HG03095 (cell line): ENCODE results near the gene YPEL2.
"Not testable (repeated sequence)": the region's sequence is repeated elsewhere in the genome, so short reads cannot be mapped to it uniquely, and the experiment has no call there.

Experiments
- ATAC-seq: cut with Tn5 transposase; IDR thresholded peaks from one replicate; pipeline ENCODE4 v1.9.1; 2021; ENCODE audit warnings: moderate library complexity; ENCODE audit not compliant: unreplicated experiment

The YPEL2 gene

GRCh38 chr17:59404471-59404870, 73.0 kb downstream of the YPEL2 start:
- ATAC-seq: no peak

GRCh38 chr17:59405944-59406705, 74.7 kb downstream of the YPEL2 start:
- no peak for ATAC-seq

DNA sequence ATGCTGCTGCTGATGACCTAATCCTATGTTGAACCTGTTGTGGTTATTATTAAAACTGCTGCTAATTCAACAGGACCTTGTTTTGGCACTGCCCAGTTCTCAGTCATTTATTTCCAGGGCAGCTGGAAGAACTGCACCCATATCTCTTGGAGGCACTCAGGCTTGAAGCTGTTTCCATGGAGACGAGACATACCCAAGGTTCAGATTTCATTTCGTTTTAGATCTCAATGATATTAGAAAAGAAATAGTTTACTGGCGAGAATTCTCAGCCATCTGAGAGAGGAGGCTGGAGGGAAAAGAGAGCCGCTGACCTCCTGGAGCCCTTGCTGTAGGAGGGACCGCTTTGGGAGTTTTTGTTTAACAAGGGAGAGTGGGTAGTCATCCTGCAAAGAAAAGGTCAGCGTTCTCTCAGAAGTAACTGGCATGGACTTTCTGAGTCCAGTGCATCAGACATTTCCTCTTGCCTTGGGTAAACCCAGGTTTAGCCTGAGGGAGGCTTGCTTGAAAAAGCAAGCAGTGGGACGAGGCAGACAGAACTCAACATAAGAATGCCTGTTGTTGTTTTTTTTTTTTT, 75.4 kb downstream of the YPEL2 start:
- no peak for ATAC-seq

DNA sequence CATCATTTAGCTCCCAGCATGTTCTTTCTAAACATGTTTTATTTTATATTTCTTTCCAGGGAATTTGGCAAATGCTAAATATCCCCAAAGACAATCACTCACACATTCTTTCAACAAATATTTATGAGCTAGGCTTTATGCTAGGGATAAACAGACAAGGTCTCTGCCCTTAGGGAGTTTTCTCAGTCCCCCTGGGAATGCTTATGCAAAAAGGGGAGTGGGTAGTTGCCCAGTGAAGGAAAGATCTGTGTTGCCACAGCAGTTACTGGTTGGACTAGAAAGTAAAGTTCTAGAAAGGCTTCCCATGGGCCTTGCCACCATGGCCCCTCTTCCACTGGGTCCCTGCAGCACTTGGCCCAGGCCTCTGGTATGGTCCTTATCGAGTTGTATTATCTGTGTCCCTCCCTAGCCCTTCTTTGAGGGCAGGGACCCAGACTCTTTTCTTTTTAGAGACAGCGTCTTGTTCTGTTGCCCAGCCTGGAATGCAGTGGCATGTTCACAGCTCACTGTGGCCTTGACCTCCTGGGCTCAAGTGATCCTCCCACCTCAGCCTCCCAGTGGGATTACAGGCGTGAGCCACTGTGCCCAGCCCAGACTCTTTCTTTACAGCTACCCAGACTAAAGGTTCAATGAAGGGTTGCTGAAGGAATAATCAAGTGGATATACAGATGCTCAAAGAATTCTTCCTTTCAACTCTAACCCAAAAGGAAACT, 78.0 kb downstream of the YPEL2 start:
- no peak for ATAC-seq

GRCh38 chr17:59410049-59410437, 78.6 kb downstream of the YPEL2 start:
- no peak for ATAC-seq

DNA sequence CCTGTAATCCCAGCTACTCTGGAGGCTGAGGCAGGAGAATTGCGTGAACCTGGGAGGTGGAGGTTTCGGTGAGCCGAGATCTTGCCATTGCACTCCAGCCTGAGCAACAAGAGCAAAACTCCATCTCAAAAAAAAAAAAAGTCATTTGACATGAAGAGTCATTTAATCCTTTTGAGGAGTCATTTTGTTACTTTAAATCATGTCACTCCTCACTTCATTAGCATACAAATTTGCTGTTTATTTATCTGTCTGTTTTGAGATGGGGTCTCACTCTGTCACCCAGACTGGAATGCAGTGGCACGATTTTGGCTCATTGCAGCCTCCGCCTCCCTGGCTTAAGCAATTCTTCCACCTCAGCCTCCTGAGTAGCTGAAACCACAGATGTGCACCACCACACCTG, 81.0 kb downstream of the YPEL2 start:
- not testable (repeated sequence) for ATAC-seq

DNA sequence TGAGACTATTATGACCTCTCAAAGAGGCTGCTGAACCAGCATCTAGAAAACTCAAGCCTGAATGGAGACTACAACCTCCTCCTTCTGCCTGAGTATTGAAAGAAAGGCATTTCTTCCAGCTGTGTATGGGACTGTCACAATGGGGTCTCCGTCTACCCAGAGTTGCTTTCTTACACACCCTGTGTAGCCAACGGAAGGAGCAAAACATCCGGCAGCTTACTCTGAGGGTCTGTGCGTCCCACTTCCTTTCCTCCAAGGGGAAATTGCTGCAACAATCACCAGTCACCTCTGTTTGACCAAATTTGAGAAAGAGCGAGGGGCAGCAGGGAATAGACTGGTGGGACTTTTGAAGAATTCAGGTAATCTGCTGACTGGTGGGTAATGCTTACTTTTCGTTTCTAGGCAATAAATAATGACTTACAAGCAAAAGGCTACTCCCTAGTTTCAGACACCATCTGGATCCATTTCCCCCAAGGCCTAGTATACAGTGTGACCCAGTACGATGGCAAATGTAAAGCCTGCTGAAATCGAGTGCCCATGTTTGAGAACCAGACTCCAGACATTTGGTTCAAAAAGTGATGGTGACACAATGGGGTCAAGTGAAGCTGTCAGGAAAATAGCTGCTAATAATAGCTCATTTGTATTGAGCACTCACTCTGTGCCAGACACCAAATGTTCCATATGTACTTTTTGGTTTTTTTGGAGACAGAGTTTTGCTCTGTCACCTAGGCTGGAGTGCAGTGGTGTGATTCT, 81.7 kb downstream of the YPEL2 start:
- no peak for ATAC-seq

- ATAC-seq: no peak
Observed at GRCh38 chr17:59415397-59415796, 83.9 kb downstream of the YPEL2 start.

GRCh38 chr17:59416184-59416583, 84.7 kb downstream of the YPEL2 start:
- no peak for ATAC-seq

DNA sequence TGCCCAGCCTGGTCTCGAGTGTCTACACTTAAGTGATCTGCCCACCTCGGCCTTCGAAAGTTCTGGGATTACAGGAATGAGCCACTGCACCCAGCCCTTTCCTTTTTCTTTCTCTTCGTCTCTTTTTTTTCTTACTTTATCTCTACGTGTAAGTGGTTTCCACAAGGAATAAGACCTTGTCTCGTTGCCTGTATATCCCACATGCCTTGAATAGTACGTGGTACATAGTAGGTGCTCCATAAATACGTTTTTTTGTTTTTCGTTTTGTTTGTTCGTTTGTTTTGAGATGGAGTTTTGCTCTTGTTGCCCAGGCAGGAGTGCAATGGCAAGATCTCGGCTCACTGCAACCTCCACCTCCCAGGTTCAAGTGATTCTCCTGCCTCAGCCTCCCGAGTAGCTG, 86.0 kb downstream of the YPEL2 start:
- ATAC-seq: no peak

DNA sequence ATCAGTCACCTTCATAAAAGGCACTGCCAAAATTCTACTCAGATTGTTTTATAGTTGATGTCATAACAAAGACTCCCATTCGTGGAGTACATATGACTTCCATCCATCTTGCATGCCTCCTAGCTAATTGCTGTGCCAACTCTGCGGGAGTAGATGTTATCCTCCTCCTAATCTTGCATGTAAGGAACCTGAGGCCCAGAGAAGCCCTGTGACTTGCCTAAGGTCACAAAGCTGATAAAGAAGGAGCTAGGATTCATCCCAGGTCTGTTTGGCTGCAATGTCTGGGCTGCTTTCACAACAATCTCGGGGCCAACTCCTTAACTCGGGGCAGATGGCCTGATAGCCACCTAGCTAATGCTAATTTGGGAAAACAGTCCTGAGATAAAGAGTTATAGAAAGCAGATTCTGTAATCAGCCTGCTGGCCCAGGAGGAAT, 87.3 kb downstream of the YPEL2 start:
- no peak for ATAC-seq

- no peak for ATAC-seq
Observed at GRCh38 chr17:59420901-59421300, 89.4 kb downstream of the YPEL2 start.

- no peak for ATAC-seq
Observed at GRCh38 chr17:59421722-59422121, 90.3 kb downstream of the YPEL2 start.

DNA sequence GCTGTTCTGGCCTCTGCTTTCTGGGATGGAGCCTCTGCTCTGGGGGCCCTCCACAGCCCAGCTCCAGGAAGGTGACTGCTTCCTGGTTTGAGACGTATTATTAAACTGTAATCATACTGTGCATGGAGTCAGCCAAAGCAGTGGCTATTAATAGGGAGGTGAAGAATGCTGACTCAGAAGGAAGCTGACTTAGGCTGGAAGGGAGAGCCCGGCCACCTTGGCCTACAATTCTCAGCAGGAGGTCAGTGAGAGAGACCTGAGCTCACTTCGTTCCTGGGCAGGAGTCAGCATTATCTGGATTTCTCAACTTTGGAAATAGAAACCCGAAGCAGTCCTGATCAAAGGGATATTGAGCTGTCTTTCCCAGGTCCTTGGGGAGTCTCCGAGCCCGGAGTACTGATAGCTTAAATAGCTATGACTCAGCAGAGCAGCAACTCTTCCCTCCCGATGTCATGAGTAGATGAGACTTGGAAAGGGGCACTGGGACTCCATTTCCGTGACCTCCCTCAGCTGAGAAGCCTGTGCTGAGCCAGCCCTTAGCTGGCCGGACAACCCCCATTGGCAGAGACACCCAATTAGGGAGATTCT, 91.8 kb downstream of the YPEL2 start:
- no peak for ATAC-seq

DNA sequence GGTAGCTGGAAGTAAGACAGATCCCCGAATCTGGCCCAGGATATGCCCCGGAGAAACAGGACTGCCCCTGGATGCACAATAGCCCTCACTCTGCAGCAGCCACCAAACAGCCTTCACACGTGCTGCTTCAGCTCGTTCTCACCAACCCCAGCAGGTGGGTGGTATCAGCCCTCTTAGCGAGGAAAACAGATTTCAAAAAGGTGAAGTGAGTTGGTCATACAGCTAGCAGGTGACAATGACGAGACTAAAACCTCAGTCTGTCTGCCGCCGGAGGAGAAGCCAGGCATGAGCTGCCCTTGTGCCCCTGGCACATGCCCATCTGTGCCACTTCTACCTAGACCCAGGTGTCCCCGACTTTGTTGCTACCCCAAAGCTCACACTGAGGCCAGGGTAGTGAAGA, 92.4 kb downstream of the YPEL2 start:
- ATAC-seq: no peak

GRCh38 chr17:59424331-59424730, 92.9 kb downstream of the YPEL2 start:
- ATAC-seq: no peak

DNA sequence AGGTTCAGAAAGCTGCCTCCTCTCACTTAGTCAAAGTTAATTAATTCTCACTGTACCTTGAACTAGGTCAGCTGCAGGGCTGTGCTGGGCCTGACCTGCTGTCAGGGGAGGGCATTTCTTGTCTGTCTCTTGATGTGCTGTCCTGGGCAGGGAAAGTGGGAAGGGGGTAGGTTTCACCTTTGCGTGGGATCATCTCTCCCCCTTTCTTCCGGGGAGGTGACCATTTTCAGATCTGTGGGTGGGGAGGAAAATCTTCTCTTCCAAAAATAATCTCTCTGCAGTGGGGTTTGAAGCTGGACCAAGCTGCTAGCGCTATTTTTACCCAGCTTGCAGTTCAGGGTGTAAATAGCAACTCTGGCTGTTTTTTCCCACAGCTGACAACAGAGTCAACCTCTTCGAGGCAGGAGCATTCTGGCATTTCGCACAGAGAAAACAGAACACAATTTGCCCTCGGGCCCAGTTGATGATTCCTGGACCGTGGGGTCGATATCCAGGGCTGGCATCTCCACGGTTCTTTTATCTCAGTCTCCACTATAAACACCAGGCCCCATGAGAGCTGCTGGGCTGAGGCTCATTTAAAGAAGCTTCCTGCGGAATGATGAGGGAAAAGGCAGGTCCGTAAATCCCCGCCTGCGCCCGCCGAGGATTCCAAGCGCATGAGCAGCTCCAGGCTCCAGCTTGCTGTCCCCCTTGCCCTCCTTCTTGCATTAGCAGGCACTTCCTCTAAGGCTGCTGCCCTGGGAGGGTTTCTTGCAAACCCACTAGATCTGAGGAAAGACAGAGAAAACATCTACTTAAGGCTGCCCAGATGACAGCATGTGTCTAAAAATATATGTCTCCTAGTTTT, 93.9 kb downstream of the YPEL2 start:
- ATAC-seq: no peak

DNA sequence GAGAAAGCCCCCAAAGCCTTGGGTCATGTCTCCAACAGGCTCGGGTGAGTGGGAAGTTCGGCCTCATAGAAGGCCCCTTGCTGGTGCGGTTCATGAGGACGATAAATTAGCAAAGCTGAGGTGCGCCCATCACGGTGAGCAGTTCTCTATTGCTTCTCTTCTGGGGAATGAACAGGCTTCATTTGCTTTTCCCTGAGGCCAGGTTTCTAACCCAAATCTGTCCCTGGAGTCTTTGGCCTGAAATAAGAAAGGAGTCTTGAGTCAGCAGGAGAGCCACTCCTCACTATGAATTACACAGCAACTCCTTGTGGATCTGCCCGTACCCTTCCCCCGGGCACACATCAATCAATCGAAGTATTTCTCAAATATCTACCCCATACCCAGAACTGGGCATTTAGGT, 94.6 kb downstream of the YPEL2 start:
- ATAC-seq: no peak

- no peak for ATAC-seq
Observed at GRCh38 chr17:59427425-59427921, 96.0 kb downstream of the YPEL2 start.

GRCh38 chr17:59427996-59428395, 96.5 kb downstream of the YPEL2 start:
- ATAC-seq: no peak
